Stimulated activated naive CD8-positive, alpha-beta T cell treated with anti-CD3 and anti-CD28 coated beads, Interleukin-15, Interleukin-2, amounts not matched to agents 100 ng/mL and 50 ng/mL, for 24 hours (primary cell): ENCODE results near the gene NRG2.

Source experiments
- H3K27ac Mint-ChIP-seq: one replicate; pipeline ENCODE4 v1.8.0; 2021; ENCODE audit warnings: mild to moderate bottlenecking, mixed read lengths
- H3K27me3 Mint-ChIP-seq: one replicate; pipeline ENCODE4 v1.8.0; 2021; ENCODE audit warnings: mixed read lengths
- H3K36me3 Mint-ChIP-seq: one replicate; pipeline ENCODE4 v1.8.0; 2021; ENCODE audit warnings: low read depth, mixed read lengths
- H3K4me1 Mint-ChIP-seq: one replicate; pipeline ENCODE4 v1.8.0; 2021; ENCODE audit warnings: low read depth, mixed read lengths
- H3K4me3 Mint-ChIP-seq: one replicate; pipeline ENCODE4 v1.8.0; 2021; ENCODE audit warnings: mild to moderate bottlenecking, mixed read lengths
- H3K9me3 Mint-ChIP-seq: one replicate; pipeline ENCODE4 v1.8.0; 2021; ENCODE audit warnings: mixed read lengths

NRG2 gene

DNA sequence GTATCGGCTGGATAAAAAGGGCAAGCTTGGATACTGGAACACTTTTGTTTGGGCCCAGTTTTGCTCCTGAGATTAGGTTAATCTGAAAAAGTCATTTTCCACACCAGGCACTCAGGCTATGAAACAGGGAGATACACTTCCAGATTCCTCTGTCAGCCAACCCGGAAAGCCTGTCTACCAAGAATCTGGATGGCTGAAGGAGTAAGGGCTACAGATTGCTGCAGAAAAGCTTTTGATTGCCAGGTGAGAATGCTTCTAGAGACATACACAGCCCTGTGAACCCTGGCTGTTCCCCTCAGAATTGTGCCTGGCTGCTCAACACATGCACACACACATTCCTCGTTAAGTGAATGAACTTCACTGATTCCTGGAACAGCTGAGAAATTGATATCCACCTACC lies 133.1 kb downstream of the NRG2 start:
- H3K27me3 Mint-ChIP-seq: peaks cover 4% of the 10 kb centered on the region
- H3K4me1 Mint-ChIP-seq: no peaks in the 10 kb centered on the region
- no peak overlapping the region for H3K27ac Mint-ChIP-seq
- H3K9me3 Mint-ChIP-seq: no peaks in the 10 kb centered on the region
- H3K36me3 Mint-ChIP-seq: no peaks in the 10 kb centered on the region
- no peak overlapping the region for H3K4me3 Mint-ChIP-seq

- Mint-ChIP-seq H3K4me1 (no peaks in the 10 kb centered on the region), H3K4me3 (no peak overlapping the region), H3K9me3 (no peaks in the 10 kb centered on the region), H3K27ac (no peak overlapping the region), H3K36me3 (no peaks in the 10 kb centered on the region), H3K27me3 (no peaks in the 10 kb centered on the region)
Observed at GRCh38 chr5:139908749-139909148, 134.3 kb downstream of the NRG2 start.

DNA sequence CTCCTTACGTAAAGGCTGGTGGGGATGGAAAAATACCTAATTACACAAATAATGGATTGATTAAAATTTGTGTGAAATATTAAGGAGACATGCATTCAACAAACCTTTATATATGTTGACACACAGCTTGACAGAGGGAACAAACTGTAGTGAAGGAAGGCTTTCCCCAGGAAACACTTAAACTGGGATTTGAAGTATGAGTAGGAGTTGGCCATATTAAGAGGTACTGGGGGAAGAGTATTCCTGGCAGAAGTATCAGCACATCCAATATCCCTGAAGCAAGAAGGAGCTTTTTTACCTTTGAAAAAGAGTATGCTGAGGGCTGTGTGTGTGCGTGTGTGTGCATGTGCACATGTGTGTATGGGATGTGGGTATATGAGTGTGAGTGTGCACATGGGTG lies 136.4 kb downstream of the NRG2 start:
- Mint-ChIP-seq H3K36me3 (no peaks in the 10 kb centered on the region), H3K27me3 (peaks cover 16% of the 10 kb centered on the region), H3K4me3 (no peak overlapping the region), H3K27ac (no peak overlapping the region), H3K9me3 (no peaks in the 10 kb centered on the region), H3K4me1 (peaks cover 6% of the 10 kb centered on the region)

GRCh38 chr5:139904816-139905661 lies 138.1 kb downstream of the NRG2 start:
- H3K9me3 Mint-ChIP-seq: no peaks in the 10 kb centered on the region
- no peak overlapping the region for H3K4me3 Mint-ChIP-seq
- peaks cover 24% of the 10 kb centered on the region for H3K27me3 Mint-ChIP-seq
- H3K27ac Mint-ChIP-seq: no peak overlapping the region
- H3K4me1 Mint-ChIP-seq: peaks cover 6% of the 10 kb centered on the region
- H3K36me3 Mint-ChIP-seq: no peaks in the 10 kb centered on the region

- Mint-ChIP-seq H3K4me1 (peaks cover 6% of the 10 kb centered on the region), H3K4me3 (no peak overlapping the region), H3K36me3 (no peaks in the 10 kb centered on the region), H3K27ac (no peak overlapping the region), H3K9me3 (no peaks in the 10 kb centered on the region), H3K27me3 (peaks cover 24% of the 10 kb centered on the region)
Observed at GRCh38 chr5:139904566-139904815, 138.6 kb downstream of the NRG2 start.

DNA sequence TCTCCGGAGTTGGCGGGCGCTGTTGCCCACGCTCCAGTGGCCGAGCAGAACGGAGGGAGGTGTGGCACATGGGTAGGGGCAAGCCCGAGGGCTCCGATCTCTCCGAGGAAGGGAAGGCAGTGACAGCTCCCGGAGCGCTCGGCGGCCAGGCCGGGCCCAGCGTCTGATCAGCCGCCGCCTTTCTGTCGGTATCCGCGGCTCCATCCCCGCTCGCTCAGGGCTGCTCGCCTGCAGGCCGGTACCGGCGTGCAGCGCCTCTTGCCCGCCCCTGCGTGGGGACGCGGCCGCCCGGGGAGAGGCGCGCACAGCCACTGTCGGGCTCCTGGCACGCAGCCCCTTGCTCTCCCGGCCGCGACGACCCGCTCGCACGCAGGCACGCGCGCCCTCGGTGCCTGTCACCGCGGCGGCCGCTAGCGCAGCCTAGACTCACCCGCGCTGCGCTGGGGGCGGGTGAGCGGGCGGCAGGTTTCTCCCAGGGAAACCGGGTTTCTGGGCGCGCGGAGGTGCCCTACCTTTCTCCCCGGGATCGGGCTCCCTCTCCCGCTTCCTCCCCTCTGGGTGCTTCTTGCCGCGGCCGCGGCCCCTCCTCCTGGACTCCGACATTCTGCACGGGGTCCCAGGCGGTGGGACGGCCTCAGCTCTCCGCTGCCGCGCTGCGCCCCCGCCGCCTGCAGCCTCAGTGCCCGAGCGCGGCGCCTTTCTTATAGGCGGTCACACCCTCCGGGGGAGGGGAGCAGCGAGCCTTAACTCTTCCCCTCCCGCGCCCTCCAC lies 139.1 kb downstream of the NRG2 start:
- Mint-ChIP-seq H3K4me1 (peaks cover 6% of the 10 kb centered on the region), H3K9me3 (no peaks in the 10 kb centered on the region), H3K27ac (no peak overlapping the region), H3K4me3 (peak overlapping the region; percentile 31), H3K27me3 (peaks cover 25% of the 10 kb centered on the region), H3K36me3 (no peaks in the 10 kb centered on the region)

GRCh38 chr5:139903450-139903794 lies 139.7 kb downstream of the NRG2 start:
- H3K27me3 Mint-ChIP-seq: peaks cover 30% of the 10 kb centered on the region
- H3K27ac Mint-ChIP-seq: no peak overlapping the region
- peaks cover 6% of the 10 kb centered on the region for H3K4me1 Mint-ChIP-seq
- no peaks in the 10 kb centered on the region for H3K36me3 Mint-ChIP-seq
- no peaks in the 10 kb centered on the region for H3K9me3 Mint-ChIP-seq
- peak overlapping the region; percentile 31 for H3K4me3 Mint-ChIP-seq

GRCh38 chr5:139901986-139902385 lies 141.1 kb downstream of the NRG2 start:
- no peak overlapping the region for H3K4me3 Mint-ChIP-seq
- no peaks in the 10 kb centered on the region for H3K9me3 Mint-ChIP-seq
- no peak overlapping the region for H3K27ac Mint-ChIP-seq
- peaks cover 31% of the 10 kb centered on the region for H3K27me3 Mint-ChIP-seq
- peaks cover 6% of the 10 kb centered on the region for H3K4me1 Mint-ChIP-seq
- H3K36me3 Mint-ChIP-seq: no peaks in the 10 kb centered on the region

- Mint-ChIP-seq H3K4me3 (no peak overlapping the region), H3K9me3 (no peaks in the 10 kb centered on the region), H3K4me1 (peaks cover 6% of the 10 kb centered on the region), H3K36me3 (no peaks in the 10 kb centered on the region), H3K27ac (no peak overlapping the region), H3K27me3 (peaks cover 34% of the 10 kb centered on the region)
Observed at GRCh38 chr5:139901251-139901575, 141.9 kb downstream of the NRG2 start.

GRCh38 chr5:139900546-139901250 lies 142.4 kb downstream of the NRG2 start:
- H3K4me1 Mint-ChIP-seq: peaks cover 6% of the 10 kb centered on the region
- H3K27ac Mint-ChIP-seq: no peak overlapping the region
- no peaks in the 10 kb centered on the region for H3K36me3 Mint-ChIP-seq
- no peaks in the 10 kb centered on the region for H3K9me3 Mint-ChIP-seq
- H3K27me3 Mint-ChIP-seq: peaks cover 34% of the 10 kb centered on the region
- no peak overlapping the region for H3K4me3 Mint-ChIP-seq

DNA sequence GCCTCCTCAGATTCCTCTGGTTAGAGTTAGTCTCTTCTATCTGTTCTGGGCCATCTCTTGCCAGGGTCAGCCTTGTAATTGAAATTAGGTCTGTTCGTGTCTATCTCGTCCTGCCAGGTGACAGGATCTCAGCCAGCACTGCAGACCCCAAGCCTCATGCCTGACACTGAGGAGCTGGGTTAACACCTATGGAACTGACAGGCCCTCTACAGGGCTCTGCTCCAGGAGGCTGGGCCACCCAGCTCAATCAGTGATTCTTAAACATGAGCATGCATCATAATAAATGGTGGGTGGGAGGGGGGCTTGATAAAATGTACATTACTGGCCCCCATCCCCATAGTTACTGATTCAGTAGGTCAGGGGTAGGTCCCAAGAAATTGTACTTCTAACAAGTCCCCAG lies 144.1 kb downstream of the NRG2 start:
- Mint-ChIP-seq H3K27me3 (peaks cover 34% of the 10 kb centered on the region), H3K4me1 (peaks cover 6% of the 10 kb centered on the region), H3K27ac (no peak overlapping the region), H3K9me3 (no peaks in the 10 kb centered on the region), H3K36me3 (no peaks in the 10 kb centered on the region), H3K4me3 (no peak overlapping the region)

- Mint-ChIP-seq H3K4me3 (no peak overlapping the region), H3K27me3 (peaks cover 30% of the 10 kb centered on the region), H3K27ac (no peak overlapping the region), H3K4me1 (no peaks in the 10 kb centered on the region), H3K9me3 (no peaks in the 10 kb centered on the region), H3K36me3 (no peaks in the 10 kb centered on the region)
Observed at GRCh38 chr5:139897982-139898381, 145.1 kb downstream of the NRG2 start.

GRCh38 chr5:139897342-139897741 lies 145.8 kb downstream of the NRG2 start:
- Mint-ChIP-seq H3K36me3 (no peaks in the 10 kb centered on the region), H3K4me3 (no peak overlapping the region), H3K27ac (no peak overlapping the region), H3K27me3 (peaks cover 24% of the 10 kb centered on the region), H3K4me1 (no peaks in the 10 kb centered on the region), H3K9me3 (no peaks in the 10 kb centered on the region)

DNA sequence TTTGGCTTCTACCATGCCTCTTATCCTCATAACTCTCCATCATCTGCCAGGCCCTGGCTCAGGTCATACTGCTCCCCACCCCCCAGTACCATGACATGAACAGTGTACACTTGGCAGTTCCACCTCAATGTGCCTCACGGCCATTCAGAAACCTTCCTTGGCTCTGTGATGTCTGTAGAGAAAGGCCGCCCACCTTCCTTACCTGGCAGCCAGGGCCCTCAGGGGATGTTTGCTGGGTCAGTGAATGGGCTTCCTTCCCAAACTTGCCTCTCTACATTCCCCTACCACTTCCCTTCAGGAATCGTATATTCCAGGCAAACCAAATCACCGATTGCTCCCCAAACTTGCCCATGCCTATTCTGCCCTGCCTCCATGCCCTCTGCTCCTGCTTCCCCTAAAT lies 146.4 kb downstream of the NRG2 start:
- Mint-ChIP-seq H3K27me3 (peaks cover 24% of the 10 kb centered on the region), H3K9me3 (no peaks in the 10 kb centered on the region), H3K36me3 (no peaks in the 10 kb centered on the region), H3K27ac (no peak overlapping the region), H3K4me3 (no peak overlapping the region), H3K4me1 (no peaks in the 10 kb centered on the region)

DNA sequence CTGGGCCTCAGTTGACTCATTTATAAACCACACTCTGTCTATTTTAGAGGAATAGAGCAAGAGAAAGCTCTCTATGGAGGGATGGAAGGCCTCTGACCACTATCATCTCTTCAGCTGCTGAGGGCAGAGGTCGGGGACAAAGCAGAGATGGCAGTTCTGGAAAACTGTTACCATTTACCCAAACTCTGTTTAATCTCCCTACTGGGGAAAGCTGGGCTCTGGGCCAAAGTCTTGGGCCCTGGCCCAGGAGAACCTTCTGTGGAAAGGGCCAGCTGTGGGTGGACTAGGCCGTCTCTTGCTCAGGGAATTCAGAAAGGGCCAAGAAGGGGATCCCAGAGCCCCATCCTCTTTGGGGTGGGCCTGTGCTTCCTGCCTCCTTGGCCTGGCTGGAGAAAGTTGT lies 147.5 kb downstream of the NRG2 start:
- no peaks in the 10 kb centered on the region for H3K36me3 Mint-ChIP-seq
- no peaks in the 10 kb centered on the region for H3K9me3 Mint-ChIP-seq
- no peak overlapping the region for H3K27ac Mint-ChIP-seq
- H3K4me3 Mint-ChIP-seq: no peak overlapping the region
- H3K4me1 Mint-ChIP-seq: no peaks in the 10 kb centered on the region
- H3K27me3 Mint-ChIP-seq: peaks cover 21% of the 10 kb centered on the region
